GM12878 (cell line): ENCODE measurements around the gene ZBTB6. TPM values are rescaled to one million over a fixed set of nuclear protein-coding genes. Genes with fewer than 3 reads are reported as not detected.
A peak's percentile ranks its signal among the peaks of the same experiment; 100 is the strongest.

Experiments used
- ATF3 ChIP-seq: IDR thresholded peaks from 2 replicates; pipeline ENCODE4 v1.6.1; 2011; ENCODE audit warnings: low read depth, mild to moderate bottlenecking, low read length, moderate library complexity, borderline replicate concordance; ENCODE audit errors: extremely low read depth
- E4F1 ChIP-seq: fragments of 450-650 bp; IDR thresholded peaks from 2 replicates; pipeline ENCODE4 v1.6.1; 2018; ENCODE audit warnings: borderline replicate concordance, mild to moderate bottlenecking; ENCODE audit not compliant: partially characterized antibody
- ESRRA ChIP-seq: IDR thresholded peaks from 2 replicates; pipeline ENCODE4 v1.6.1; 2012; ENCODE audit warnings: mild to moderate bottlenecking, low read length, improper control_type of control experiment
- FOS ChIP-seq: IDR thresholded peaks from 3 replicates; pipeline ENCODE4 v1.6.1; 2011; ENCODE audit warnings: borderline replicate concordance; ENCODE audit not compliant: insufficient read length; ENCODE audit errors: extremely low read depth
- IKZF1 ChIP-seq: fragments of 450-650 bp; conservative IDR thresholded peaks from 2 replicates; pipeline ENCODE4 v1.6.1; 2017; ENCODE audit warnings: antibody characterized with exemption, mild to moderate bottlenecking
- JUNB ChIP-seq: IDR thresholded peaks from 2 replicates; pipeline ENCODE4 v1.6.1; 2016; ENCODE audit warnings: antibody characterized with exemption, mild to moderate bottlenecking
- JUND ChIP-seq: IDR thresholded peaks from 2 replicates; pipeline ENCODE4 v1.6.1; 2012; ENCODE audit warnings: low read depth, mild to moderate bottlenecking, low read length, improper control_type of control experiment, moderate library complexity
- LARP7 ChIP-seq: fragments of 450-650 bp; IDR thresholded peaks from 2 replicates; pipeline ENCODE4 v1.6.1; 2017; ENCODE audit warnings: mild to moderate bottlenecking
- NFIC ChIP-seq: IDR thresholded peaks from 2 replicates; pipeline ENCODE4 v1.6.1; 2012; ENCODE audit warnings: low read depth, mild to moderate bottlenecking, inconsistent platforms, low read length, moderate library complexity
- NFYB ChIP-seq: IDR thresholded peaks from 2 replicates; pipeline ENCODE4 v1.6.1; 2011; ENCODE audit warnings: low read depth, mild to moderate bottlenecking, low read length, improper control_type of control experiment, moderate library complexity; ENCODE audit not compliant: insufficient read depth
- NR2F1 ChIP-seq: fragments of 450-650 bp; conservative IDR thresholded peaks from 2 replicates; pipeline ENCODE4 v1.6.1; 2017; ENCODE audit warnings: mild to moderate bottlenecking
- PAX5 ChIP-seq: IDR thresholded peaks from 2 replicates; pipeline ENCODE4 v1.6.1; 2011; ENCODE audit warnings: low read depth, low read length, borderline replicate concordance
- POU2F2 ChIP-seq: IDR thresholded peaks from 3 replicates; pipeline ENCODE4 v1.6.1; 2011; ENCODE audit warnings: low read depth, mild to moderate bottlenecking, low read length, borderline replicate concordance
- RCOR1 ChIP-seq: conservative IDR thresholded peaks from 2 replicates; pipeline ENCODE4 v1.6.1; 2012; ENCODE audit warnings: low read depth, low read length, improper control_type of control experiment
- RELA ChIP-seq: fragments of 450-650 bp; IDR thresholded peaks from 2 replicates; pipeline ENCODE4 v1.8.0; 2014; ENCODE audit warnings: borderline replicate concordance; ENCODE audit not compliant: partially characterized antibody
- SIX5 ChIP-seq: IDR thresholded peaks from 2 replicates; pipeline ENCODE4 v1.6.1; 2011; ENCODE audit warnings: mild to moderate bottlenecking, low read depth, low read length, moderate library complexity; ENCODE audit not compliant: severe bottlenecking
- SMAD5 ChIP-seq: IDR thresholded peaks from 2 replicates; pipeline ENCODE4 v1.6.1; 2016; ENCODE audit warnings: antibody characterized with exemption, low read depth
- SREBF1 ChIP-seq: IDR thresholded peaks from 2 replicates; pipeline ENCODE4 v1.6.1; 2012; ENCODE audit warnings: mild to moderate bottlenecking, low read length
- SRF ChIP-seq, 2 experiments: IDR thresholded peaks; 2 replicates each; pipeline ENCODE4 v1.6.1; 2011; ENCODE audit warnings: low read depth in 2 of 2, low read length in 2 of 2, mild to moderate bottlenecking in 1 of 2, moderate library complexity in 1 of 2
- STAT1 ChIP-seq: fragments of 450-650 bp; conservative IDR thresholded peaks from 2 replicates; pipeline ENCODE4 v1.6.1; 2014; ENCODE audit warnings: antibody characterized with exemption, mild to moderate bottlenecking
- SUPT20H ChIP-seq: IDR thresholded peaks from 2 replicates; pipeline ENCODE4 v1.6.1; 2011; ENCODE audit warnings: low read depth, mild to moderate bottlenecking, low read length, moderate library complexity, borderline replicate concordance; ENCODE audit not compliant: control insufficient read depth
- TARDBP ChIP-seq: IDR thresholded peaks from 2 replicates; pipeline ENCODE4 v1.6.1; 2016; ENCODE audit warnings: borderline replicate concordance
- TCF3 ChIP-seq: IDR thresholded peaks from 2 replicates; pipeline ENCODE4 v1.6.1; 2012; ENCODE audit warnings: low read depth, mild to moderate bottlenecking, low read length, borderline replicate concordance; ENCODE audit not compliant: insufficient read depth
- TCF7 ChIP-seq: IDR thresholded peaks from 2 replicates; pipeline ENCODE4 v1.6.1; 2014; ENCODE audit warnings: antibody characterized with exemption, borderline replicate concordance
- ZBTB11 ChIP-seq: fragments of 450-650 bp; formaldehyde crosslinking; IDR thresholded peaks from 2 replicates; pipeline ENCODE4 v1.5.0; 2022; ENCODE audit warnings: mild to moderate bottlenecking, missing genetic modification characterization
- ZSCAN29 ChIP-seq: fragments of 450-650 bp; IDR thresholded peaks from 2 replicates; pipeline ENCODE4 v1.6.1; 2017; ENCODE audit warnings: mild to moderate bottlenecking, moderate library complexity
- polyA plus RNA-seq, 11 experiments: library from polyadenylated mRNA; depleted of rRNA in 4 of 11; unstranded in 6 of 11; stranded (reverse) in 5 of 11; fragments of >200 nt; fragmentation: Nextera tagmentation in 4 of 11; fragmentation: Illumina TruSeq in 1 of 11; extraction: Ambion mirVana in 4 of 11; extraction: Trizol in 1 of 11; gene quantifications; 1 replicate in 1 of 11; 2 replicates in 10 of 11; pipeline versions ENCODE4 v1.2.1 to v1.2.3, GENCODE V29; 2011 to 2016; ENCODE audit warnings: inconsistent platforms in 2 of 11, missing spikeins in 2 of 11, low read depth in 1 of 11
- total RNA-seq, 4 experiments: library from RNA; depleted of rRNA in 3 of 4; stranded (reverse); fragments of >200 nt in 3 of 4; fragmentation: Illumina TruSeq in 1 of 4; extraction: Trizol in 1 of 4; gene quantifications; 2 replicates each; pipeline versions ENCODE4 v1.2.1 to v1.2.3, GENCODE V29; 2013 to 2021

The ZBTB6 gene
- total and polyA plus RNA-seq, 10 of the 15 experiments (the other 5 are each of a cell fraction or from before 2014, with no cell fraction given), result 1.7 to 11.5 (median 7.0) TPM

GRCh38 chr9:122940749-122941581, 27.8 kb upstream of the ZBTB6 start, which contains the start of gene RABGAP1 (continued):
- no peak for TF ChIP-seq ZBTB11
- TF ChIP-seq IKZF1, result peak; percentile 91
- no peak for TF ChIP-seq TARDBP
- TF ChIP-seq ESRRA, result no peak
- TF ChIP-seq SREBF1, result no peak
- TF ChIP-seq TCF7, result no peak
- no peak for TF ChIP-seq SRF (IDR thresholded peaks at IDR 0.05; ENCODE audit: low read depth in 2 of 2, low read length in 2 of 2)
- no peak for TF ChIP-seq SUPT20H
- no peak for TF ChIP-seq FOS
- TF ChIP-seq RELA, result peak; percentile 13
- TF ChIP-seq LARP7, result no peak
- no peak for TF ChIP-seq STAT1
- TF ChIP-seq RCOR1, result no peak
- peak; percentile 77 for TF ChIP-seq SMAD5
- TF ChIP-seq PAX5, result no peak
- peak; percentile 69; the same call in 1 of the 2 replicates for TF ChIP-seq NFYB
- TF ChIP-seq TCF3, result no peak
- TF ChIP-seq ATF3, result no peak
- no peak for TF ChIP-seq E4F1
- TF ChIP-seq NFIC, result no peak
- no peak; the same call in 1 of the 3 replicates for TF ChIP-seq POU2F2
- TF ChIP-seq SIX5, result no peak
- TF ChIP-seq JUND, result no peak
- TF ChIP-seq JUNB, result no peak
- no peak for TF ChIP-seq NR2F1
- no peak for TF ChIP-seq ZSCAN29
